Measurements from ENCODE around the gene OLIG1. TPM values are rescaled to one million over a fixed set of nuclear protein-coding genes. Genes with fewer than 3 reads are reported as not detected.
A peak's percentile ranks its signal among the peaks of the same experiment; 100 is the strongest.

Gene OLIG1
- total RNA-seq, 1 donor from 2014 or later = 14.2 TPM

DNA sequence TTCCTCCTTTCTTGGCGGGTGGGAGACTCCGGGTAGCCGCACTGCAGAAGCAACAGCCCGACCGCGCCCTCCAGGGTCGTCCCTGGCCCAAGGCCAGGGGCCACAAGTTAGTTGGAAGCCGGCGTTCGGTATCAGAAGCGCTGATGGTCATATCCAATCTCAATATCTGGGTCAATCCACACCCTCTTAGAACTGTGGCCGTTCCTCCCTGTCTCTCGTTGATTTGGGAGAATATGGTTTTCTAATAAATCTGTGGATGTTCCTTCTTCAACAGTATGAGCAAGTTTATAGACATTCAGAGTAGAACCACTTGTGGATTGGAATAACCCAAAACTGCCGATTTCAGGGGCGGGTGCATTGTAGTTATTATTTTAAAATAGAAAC lies 41.7 kb upstream of the OLIG1 start:
- peak overlapping the region; percentile 83 for H3K4me3 Mint-ChIP-seq (ENCODE audit: unreplicated experiment)

DNA sequence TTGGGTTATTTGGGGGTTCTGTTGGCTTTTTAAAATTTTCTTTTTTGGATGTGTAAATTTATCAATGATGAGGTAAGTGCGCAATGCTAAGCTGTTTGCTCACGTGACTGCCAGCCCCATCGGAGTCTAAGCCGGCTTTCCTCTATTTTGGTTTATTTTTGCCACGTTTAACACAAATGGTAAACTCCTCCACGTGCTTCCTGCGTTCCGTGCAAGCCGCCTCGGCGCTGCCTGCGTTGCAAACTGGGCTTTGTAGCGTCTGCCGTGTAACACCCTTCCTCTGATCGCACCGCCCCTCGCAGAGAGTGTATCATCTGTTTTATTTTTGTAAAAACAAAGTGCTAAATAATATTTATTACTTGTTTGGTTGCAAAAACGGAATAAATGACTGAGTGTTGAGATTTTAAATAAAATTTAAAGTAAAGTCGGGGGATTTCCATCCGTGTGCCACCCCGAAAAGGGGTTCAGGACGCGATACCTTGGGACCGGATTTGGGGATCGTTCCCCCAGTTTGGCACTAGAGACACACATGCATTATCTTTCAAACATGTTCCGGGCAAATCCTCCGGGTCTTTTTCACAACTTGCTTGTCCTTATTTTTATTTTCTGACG lies 41.1 kb upstream of the OLIG1 start:
- peaks cover 32% of the 10 kb centered on the region for H3K27me3 Mint-ChIP-seq (ENCODE audit: unreplicated experiment)
- H3K4me1 Mint-ChIP-seq (ENCODE audit: low read depth, unreplicated experiment) = peaks cover 25% of the 10 kb centered on the region

More for the DNA sequence above, 41.7 kb upstream of the OLIG1 start:
- H3K27me3 Mint-ChIP-seq (ENCODE audit: unreplicated experiment) = peaks cover 34% of the 10 kb centered on the region
- peaks cover 26% of the 10 kb centered on the region for H3K4me1 Mint-ChIP-seq (ENCODE audit: low read depth, unreplicated experiment)
- TF ChIP-seq, protein P1, sequence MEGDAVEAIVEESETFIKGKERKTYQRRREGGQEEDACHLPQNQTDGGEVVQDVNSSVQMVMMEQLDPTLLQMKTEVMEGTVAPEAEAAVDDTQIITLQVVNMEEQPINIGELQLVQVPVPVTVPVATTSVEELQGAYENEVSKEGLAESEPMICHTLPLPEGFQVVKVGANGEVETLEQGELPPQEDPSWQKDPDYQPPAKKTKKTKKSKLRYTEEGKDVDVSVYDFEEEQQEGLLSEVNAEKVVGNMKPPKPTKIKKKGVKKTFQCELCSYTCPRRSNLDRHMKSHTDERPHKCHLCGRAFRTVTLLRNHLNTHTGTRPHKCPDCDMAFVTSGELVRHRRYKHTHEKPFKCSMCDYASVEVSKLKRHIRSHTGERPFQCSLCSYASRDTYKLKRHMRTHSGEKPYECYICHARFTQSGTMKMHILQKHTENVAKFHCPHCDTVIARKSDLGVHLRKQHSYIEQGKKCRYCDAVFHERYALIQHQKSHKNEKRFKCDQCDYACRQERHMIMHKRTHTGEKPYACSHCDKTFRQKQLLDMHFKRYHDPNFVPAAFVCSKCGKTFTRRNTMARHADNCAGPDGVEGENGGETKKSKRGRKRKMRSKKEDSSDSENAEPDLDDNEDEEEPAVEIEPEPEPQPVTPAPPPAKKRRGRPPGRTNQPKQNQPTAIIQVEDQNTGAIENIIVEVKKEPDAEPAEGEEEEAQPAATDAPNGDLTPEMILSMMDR (IDR thresholded peaks at IDR 0.05; ENCODE audit: partially characterized antibody, unreplicated experiment) = no peak
- no peak for DNase-seq
- peaks cover 24% of the 10 kb centered on the region for H3K9me3 Mint-ChIP-seq (ENCODE audit: unreplicated experiment)
- H3K27ac Mint-ChIP-seq (ENCODE audit: unreplicated experiment) = peak overlapping the region; percentile 64
- H3K36me3 Mint-ChIP-seq (ENCODE audit: unreplicated experiment) = no peaks in the 10 kb centered on the region

DNA sequence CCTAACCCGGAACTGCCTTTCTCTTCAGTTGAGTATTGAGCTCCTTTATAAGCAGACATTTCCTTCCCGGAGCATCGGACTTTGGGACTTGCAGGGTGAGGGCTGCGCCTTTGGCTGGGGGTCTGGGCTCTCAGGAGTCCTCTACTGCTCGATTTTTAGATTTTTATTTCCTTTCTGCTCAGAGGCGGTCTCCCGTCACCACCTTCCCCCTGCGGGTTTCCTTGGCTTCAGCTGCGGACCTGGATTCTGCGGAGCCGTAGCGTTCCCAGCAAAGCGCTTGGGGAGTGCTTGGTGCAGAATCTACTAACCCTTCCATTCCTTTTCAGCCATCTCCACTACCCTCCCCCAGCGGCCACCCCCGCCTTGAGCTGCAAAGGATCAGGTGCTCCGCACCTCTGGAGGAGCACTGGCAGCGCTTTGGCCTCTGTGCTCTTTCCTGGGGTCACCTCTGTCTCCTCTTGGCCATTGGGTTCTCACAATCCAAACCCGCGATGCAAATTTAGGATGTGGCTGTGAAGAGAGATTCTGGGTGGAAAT lies 40.5 kb upstream of the OLIG1 start:
- peaks cover 23% of the 10 kb centered on the region for H3K4me1 Mint-ChIP-seq (ENCODE audit: low read depth, unreplicated experiment)
- H3K27me3 Mint-ChIP-seq (ENCODE audit: unreplicated experiment) = peaks cover 30% of the 10 kb centered on the region
- peaks cover 3% of the 10 kb centered on the region for H3K36me3 Mint-ChIP-seq (ENCODE audit: unreplicated experiment)
- peak; percentile 39 for DNase-seq
- TF ChIP-seq, protein P1 (IDR thresholded peaks at IDR 0.05; ENCODE audit: partially characterized antibody, unreplicated experiment) = no peak
- H3K9me3 Mint-ChIP-seq (ENCODE audit: unreplicated experiment) = peaks cover 20% of the 10 kb centered on the region
- H3K27ac Mint-ChIP-seq (ENCODE audit: unreplicated experiment) = peak overlapping the region; percentile 3
- H3K4me3 Mint-ChIP-seq (ENCODE audit: unreplicated experiment) = peak overlapping the region; percentile 83

More for the DNA sequence above, 41.1 kb upstream of the OLIG1 start:
- Mint-ChIP-seq H3K27ac (ENCODE audit: unreplicated experiment) (peak overlapping the region; percentile 78), H3K4me3 (ENCODE audit: unreplicated experiment) (peak overlapping the region; percentile 83), H3K9me3 (ENCODE audit: unreplicated experiment) (peaks cover 24% of the 10 kb centered on the region), H3K36me3 (ENCODE audit: unreplicated experiment) (no peaks in the 10 kb centered on the region)
- TF ChIP-seq, protein P1 (IDR thresholded peaks at IDR 0.05; ENCODE audit: partially characterized antibody, unreplicated experiment) = no peak
- peak; percentile 49 for DNase-seq

DNA sequence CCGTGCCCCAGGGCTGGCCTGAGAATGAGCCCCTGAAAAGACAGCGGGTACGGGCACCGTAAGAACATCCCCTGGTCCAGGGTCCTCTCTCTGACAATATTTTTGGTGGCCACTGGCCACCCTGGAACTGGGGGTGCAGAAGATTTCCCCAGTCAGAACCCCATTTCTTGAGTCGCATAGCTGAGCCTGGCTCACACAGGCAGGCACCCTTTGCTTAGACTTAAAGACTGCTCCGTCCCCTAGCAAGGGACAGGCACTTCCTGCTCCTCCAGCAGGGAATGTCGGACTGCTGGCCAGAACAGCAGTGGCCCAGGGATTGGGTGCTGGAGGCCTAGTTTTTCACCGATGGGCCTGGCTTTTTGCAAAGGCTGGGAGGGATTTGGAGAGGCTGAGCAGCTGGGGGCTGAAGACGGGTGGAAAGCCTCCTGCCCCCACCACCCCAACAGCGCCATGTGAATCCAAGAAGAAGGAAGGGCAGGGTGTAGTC lies 39.9 kb upstream of the OLIG1 start:
- DNase-seq = peak; percentile 30
- Mint-ChIP-seq H3K4me1 (ENCODE audit: low read depth, unreplicated experiment) (peaks cover 23% of the 10 kb centered on the region), H3K27me3 (ENCODE audit: unreplicated experiment) (peaks cover 28% of the 10 kb centered on the region), H3K9me3 (ENCODE audit: unreplicated experiment) (peaks cover 20% of the 10 kb centered on the region), H3K27ac (ENCODE audit: unreplicated experiment) (no peak overlapping the region), H3K4me3 (ENCODE audit: unreplicated experiment) (peak overlapping the region; percentile 83), H3K36me3 (ENCODE audit: unreplicated experiment) (peaks cover 5% of the 10 kb centered on the region)
- TF ChIP-seq, protein P1 (IDR thresholded peaks at IDR 0.05; ENCODE audit: partially characterized antibody, unreplicated experiment) = no peak

DNA sequence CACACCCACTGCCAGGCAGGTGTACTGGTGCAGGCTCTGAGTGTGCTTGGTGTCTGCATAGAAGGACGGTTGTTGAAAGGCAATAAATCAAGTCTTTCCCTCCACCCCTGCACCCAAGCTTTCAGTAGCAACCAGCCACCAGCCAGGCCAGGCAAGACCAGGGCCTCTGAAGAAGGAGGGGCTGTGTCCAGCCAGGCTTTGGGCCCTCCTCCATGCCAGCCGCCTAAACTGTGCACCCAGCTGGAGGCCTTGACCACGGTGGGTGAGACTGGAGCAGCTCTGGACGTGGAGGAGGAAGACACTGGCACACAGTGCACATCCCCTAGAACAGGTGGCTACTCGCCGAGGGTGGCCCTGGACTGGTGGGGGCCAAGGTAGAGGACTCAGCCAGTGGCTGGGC lies 39.3 kb upstream of the OLIG1 start:
- no peak for DNase-seq

More for the DNA sequence above, 39.3 kb upstream of the OLIG1 start:
- Mint-ChIP-seq H3K27me3 (ENCODE audit: unreplicated experiment) (peaks cover 30% of the 10 kb centered on the region), H3K27ac (ENCODE audit: unreplicated experiment) (no peak overlapping the region), H3K9me3 (ENCODE audit: unreplicated experiment) (peaks cover 21% of the 10 kb centered on the region), H3K4me3 (ENCODE audit: unreplicated experiment) (peak overlapping the region; percentile 30), H3K36me3 (ENCODE audit: unreplicated experiment) (peaks cover 5% of the 10 kb centered on the region), H3K4me1 (ENCODE audit: low read depth, unreplicated experiment) (peaks cover 23% of the 10 kb centered on the region)
- TF ChIP-seq, protein P1 (IDR thresholded peaks at IDR 0.05; ENCODE audit: partially characterized antibody, unreplicated experiment) = no peak

All from glutamatergic neuron (in vitro differentiated cells).